Fibroblast of lung (primary cell): ENCODE results near the gene PRCD. TPM values are rescaled to one million over a fixed set of nuclear protein-coding genes. Genes with fewer than 3 reads are reported as not detected.
"Not testable (repeated sequence)": the region's sequence is repeated elsewhere in the genome, so short reads cannot be mapped to it uniquely, and the experiment has no call there.

Experiments
- DNase-seq, 2 donors: peaks; one replicate each; pipeline versions ENCODE4 v3.0.0 to v3.0.0-alpha.2; 2010; ENCODE audit warnings: low read depth in 2 of 2
- H2AFZ ChIP-seq: 2 replicates; pipeline ENCODE4 v1.5.1; 2012; ENCODE audit warnings: low read length, control low read depth, inconsistent platforms
- H3K27ac ChIP-seq: 2 replicates; pipeline ENCODE4 v1.5.1; 2011; ENCODE audit warnings: low read length, control low read depth; ENCODE audit not compliant: insufficient read depth
- H3K27me3 ChIP-seq: 2 replicates; pipeline ENCODE4 v1.5.1; 2011; ENCODE audit warnings: mild to moderate bottlenecking, low read length; ENCODE audit not compliant: control insufficient read depth, insufficient read depth
- H3K36me3 ChIP-seq: 2 replicates; pipeline ENCODE4 v1.5.1; 2011; ENCODE audit warnings: low read length; ENCODE audit not compliant: control insufficient read depth, insufficient read depth
- H3K4me1 ChIP-seq: 2 replicates; pipeline ENCODE4 v1.5.1; 2011; ENCODE audit warnings: low read length; ENCODE audit not compliant: control insufficient read depth, insufficient read depth; ENCODE audit errors: extremely low read depth
- H3K4me2 ChIP-seq: 2 replicates; pipeline ENCODE4 v1.5.1; 2011; ENCODE audit warnings: low read length, control low read depth; ENCODE audit not compliant: insufficient read depth; ENCODE audit errors: extremely low read depth
- H3K4me3 ChIP-seq, 4 experiments: fragments of 200-600 bp in 1 of 4; sonication (generic) in 1 of 4; replicated peaks in 1 of 4; 2 replicates each; pipeline ENCODE4 v1.5.1; 2011 to 2016; ENCODE audit warnings: low read length in 4 of 4, low read depth in 3 of 4, mild to moderate bottlenecking in 3 of 4, control low read depth in 2 of 4, inconsistent platforms in 1 of 4, mixed read lengths in 1 of 4; ENCODE audit not compliant: insufficient read depth in 1 of 4; ENCODE audit errors: control extremely low read depth in 1 of 4
- H3K79me2 ChIP-seq: 2 replicates; pipeline ENCODE4 v1.5.1; 2012; ENCODE audit warnings: mild to moderate bottlenecking, low read length, inconsistent platforms; ENCODE audit not compliant: control insufficient read depth, insufficient read depth
- H3K9ac ChIP-seq: 2 replicates; pipeline ENCODE4 v1.5.1; 2011; ENCODE audit warnings: mild to moderate bottlenecking, low read length, control low read depth; ENCODE audit not compliant: insufficient read depth
- H3K9me3 ChIP-seq: 2 replicates; pipeline ENCODE4 v1.5.1; 2012; ENCODE audit warnings: low read depth, low read length; ENCODE audit not compliant: control insufficient read depth, insufficient read depth
- H4K20me1 ChIP-seq: 2 replicates; pipeline ENCODE4 v1.5.1; 2011; ENCODE audit warnings: low read length; ENCODE audit not compliant: control insufficient read depth, insufficient read depth; ENCODE audit errors: extremely low read depth
- EZH2 ChIP-seq: IDR thresholded peaks from 2 replicates; pipeline ENCODE4 v1.5.1; 2012; ENCODE audit warnings: low read length, control low read depth, mild to moderate bottlenecking; ENCODE audit errors: missing control alignments
- polyA plus RNA-seq, 2 donors: library from polyadenylated mRNA; depleted of rRNA in 1 of 2; stranded (reverse) in 1 of 2; unstranded in 1 of 2; fragments of >200 nt; gene quantifications; 2 replicates each; pipeline ENCODE4 v1.2.1, GENCODE V29; 2011 to 2012; ENCODE audit warnings: missing spikeins in 1 of 2
- total RNA-seq: library from RNA; depleted of rRNA; stranded (reverse); fragments of >200 nt; gene quantifications from 2 replicates; pipeline ENCODE4 v1.2.1, GENCODE V29; 2014
- TF ChIP-seq, protein P1 (sequence below), 2 donors: IDR thresholded peaks in 1 of 2; conservative IDR thresholded peaks in 1 of 2; 1 replicate in 1 of 2; 2 replicates in 1 of 2; pipeline ENCODE4 v1.5.1; 2011 to 2012; ENCODE audit warnings: low read length in 2 of 2, control low read depth in 1 of 2, inconsistent platforms in 1 of 2, low read depth in 1 of 2, mild to moderate bottlenecking in 1 of 2

Gene PRCD
- total and polyA plus RNA-seq, 2 donors (not counting 1 experiment from before 2014, with no cell fraction given): 0.89 to 4.3 TPM

- H3K36me3 ChIP-seq: no peaks in the 10 kb centered on the region
- no peaks in the 10 kb centered on the region for H4K20me1 ChIP-seq
- H3K27ac ChIP-seq: no peak overlapping the region
- H3K9me3 ChIP-seq: no peaks in the 10 kb centered on the region
- H3K79me2 ChIP-seq: no peaks in the 10 kb centered on the region
- no peak overlapping the region for H3K4me2 ChIP-seq
- no peak for DNase-seq
- no peak overlapping the region for H3K4me3 ChIP-seq
- H3K9ac ChIP-seq: no peak overlapping the region
- H2AFZ ChIP-seq: no peak overlapping the region
- TF ChIP-seq, protein P1, sequence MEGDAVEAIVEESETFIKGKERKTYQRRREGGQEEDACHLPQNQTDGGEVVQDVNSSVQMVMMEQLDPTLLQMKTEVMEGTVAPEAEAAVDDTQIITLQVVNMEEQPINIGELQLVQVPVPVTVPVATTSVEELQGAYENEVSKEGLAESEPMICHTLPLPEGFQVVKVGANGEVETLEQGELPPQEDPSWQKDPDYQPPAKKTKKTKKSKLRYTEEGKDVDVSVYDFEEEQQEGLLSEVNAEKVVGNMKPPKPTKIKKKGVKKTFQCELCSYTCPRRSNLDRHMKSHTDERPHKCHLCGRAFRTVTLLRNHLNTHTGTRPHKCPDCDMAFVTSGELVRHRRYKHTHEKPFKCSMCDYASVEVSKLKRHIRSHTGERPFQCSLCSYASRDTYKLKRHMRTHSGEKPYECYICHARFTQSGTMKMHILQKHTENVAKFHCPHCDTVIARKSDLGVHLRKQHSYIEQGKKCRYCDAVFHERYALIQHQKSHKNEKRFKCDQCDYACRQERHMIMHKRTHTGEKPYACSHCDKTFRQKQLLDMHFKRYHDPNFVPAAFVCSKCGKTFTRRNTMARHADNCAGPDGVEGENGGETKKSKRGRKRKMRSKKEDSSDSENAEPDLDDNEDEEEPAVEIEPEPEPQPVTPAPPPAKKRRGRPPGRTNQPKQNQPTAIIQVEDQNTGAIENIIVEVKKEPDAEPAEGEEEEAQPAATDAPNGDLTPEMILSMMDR (conservative IDR thresholded peaks at IDR 0.05 in 1 of 2, IDR thresholded peaks at IDR 0.05 in 1 of 2; ENCODE audit: low read depth in 1 of 2, low read length in 2 of 2): no peak
- no peaks in the 10 kb centered on the region for H3K27me3 ChIP-seq
- H3K4me1 ChIP-seq: peaks cover 8% of the 10 kb centered on the region
Observed at GRCh38 chr17:76517638-76518038, 22.2 kb upstream of the PRCD start.

DNA sequence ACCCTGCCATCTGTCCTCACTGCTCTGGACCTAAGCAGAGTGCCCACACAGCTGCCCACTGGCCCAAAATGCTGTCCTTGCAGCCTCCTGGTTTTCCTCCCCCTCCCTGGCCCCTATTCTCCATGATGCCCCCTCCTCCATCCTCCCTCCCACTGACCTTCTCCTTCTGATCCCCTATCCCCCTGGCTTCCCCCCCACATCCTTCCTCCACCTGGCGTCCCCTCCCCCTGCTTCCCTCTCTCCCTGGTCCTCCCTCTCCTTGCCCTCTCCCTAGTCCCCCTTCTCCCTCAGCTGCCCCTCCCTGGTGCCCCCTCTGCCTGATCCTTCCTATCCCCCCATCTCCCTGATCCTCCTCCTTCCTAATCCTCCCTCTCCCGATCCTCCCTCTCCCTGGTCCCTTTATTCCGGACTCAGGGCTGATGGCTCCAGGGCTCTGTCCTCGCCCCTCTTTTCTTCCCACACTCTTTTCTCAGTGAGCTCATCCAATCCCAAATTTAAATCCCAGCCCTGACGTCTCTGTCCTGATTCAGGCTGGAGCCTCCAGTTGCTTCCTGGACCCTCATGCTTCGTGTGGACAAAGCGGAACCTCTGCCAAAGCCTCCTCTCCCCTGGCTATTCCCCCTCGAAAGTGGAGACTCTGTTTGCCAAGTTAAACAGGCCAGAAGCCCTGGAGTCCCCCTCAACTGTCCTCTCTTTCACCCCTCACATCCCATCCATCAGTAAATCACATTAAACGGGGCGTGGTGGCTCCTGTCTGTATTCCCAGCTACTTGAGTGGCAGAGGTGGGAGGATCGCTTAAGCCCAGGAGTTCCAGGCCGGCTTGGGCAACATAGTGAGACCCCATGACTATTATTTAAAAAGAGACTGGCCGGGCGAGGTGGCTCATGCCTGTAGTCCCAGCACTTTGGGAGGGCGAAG is 20.5 kb upstream of the PRCD start:
- Histone ChIP-seq H3K79me2 (no peaks in the 10 kb centered on the region), H3K27ac (no peak overlapping the region), H3K4me3 (no peak overlapping the region), H3K9ac (no peak overlapping the region), H3K27me3 (no peaks in the 10 kb centered on the region), H2AFZ (no peak overlapping the region), H3K4me2 (no peak overlapping the region), H3K9me3 (no peaks in the 10 kb centered on the region), H4K20me1 (no peaks in the 10 kb centered on the region), H3K4me1 (peaks cover 8% of the 10 kb centered on the region), H3K36me3 (no peaks in the 10 kb centered on the region)
- TF ChIP-seq EZH2: no peak
- TF ChIP-seq, protein P1 (conservative IDR thresholded peaks at IDR 0.05 in 1 of 2, IDR thresholded peaks at IDR 0.05 in 1 of 2; ENCODE audit: low read depth in 1 of 2, low read length in 2 of 2): no peak
- no peak for DNase-seq

GRCh38 chr17:76521262-76521661 is 18.6 kb upstream of the PRCD start:
- H4K20me1 ChIP-seq: no peaks in the 10 kb centered on the region
- no peak for TF ChIP-seq EZH2
- TF ChIP-seq, protein P1 (conservative IDR thresholded peaks at IDR 0.05 in 1 of 2, IDR thresholded peaks at IDR 0.05 in 1 of 2; ENCODE audit: low read depth in 1 of 2, low read length in 2 of 2): no peak
- no peak overlapping the region for H2AFZ ChIP-seq
- H3K4me3 ChIP-seq: no peak overlapping the region
- no peaks in the 10 kb centered on the region for H3K9me3 ChIP-seq
- peaks cover 10% of the 10 kb centered on the region for H3K4me1 ChIP-seq
- no peak overlapping the region for H3K27ac ChIP-seq
- DNase-seq: no peak
- H3K4me2 ChIP-seq: no peak overlapping the region
- H3K27me3 ChIP-seq: no peaks in the 10 kb centered on the region
- H3K9ac ChIP-seq: no peak overlapping the region
- H3K36me3 ChIP-seq: no peaks in the 10 kb centered on the region
- no peaks in the 10 kb centered on the region for H3K79me2 ChIP-seq

DNA sequence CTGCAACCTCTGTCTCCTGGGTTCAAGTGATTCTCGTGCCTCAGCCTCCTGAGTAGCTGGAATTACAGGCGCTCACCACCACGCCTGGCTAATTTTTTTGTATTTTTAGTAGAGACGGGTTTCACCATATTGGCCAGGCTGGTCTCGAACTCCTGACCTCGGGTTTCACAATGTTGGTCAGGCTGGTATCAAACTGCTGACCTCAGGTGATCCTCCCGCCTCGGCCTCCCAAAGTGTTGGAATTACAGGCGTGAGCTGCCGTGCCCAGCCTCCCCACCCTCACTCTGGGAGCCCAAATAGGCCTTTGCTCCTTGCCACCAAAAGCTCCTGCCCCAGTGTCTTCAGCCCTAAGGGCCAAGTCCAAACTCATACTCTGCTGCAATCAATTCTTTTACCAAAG is 18.2 kb upstream of the PRCD start:
- not testable (repeated sequence) for H3K4me2 ChIP-seq, DNase-seq, H4K20me1 ChIP-seq, H3K79me2 ChIP-seq, H3K36me3 ChIP-seq, H3K4me3 ChIP-seq, H3K27me3 ChIP-seq, H3K9ac ChIP-seq, H3K27ac ChIP-seq, H2AFZ ChIP-seq, H3K9me3 ChIP-seq
- peaks cover 10% of the 10 kb centered on the region for H3K4me1 ChIP-seq
